Middle frontal gyrus (tissue), 1 donor: ENCODE results near the gene ARFRP1.
"Not testable (repeated sequence)": the region's sequence is repeated elsewhere in the genome, so short reads cannot be mapped to it uniquely, and the experiment has no call there.

Experiments
- DNase-seq: peaks from one replicate; pipeline ENCODE4 v3.0.0-alpha.2; 2015; ENCODE audit warnings: low spot score; ENCODE audit errors: extremely low spot score

ARFRP1 gene

DNA sequence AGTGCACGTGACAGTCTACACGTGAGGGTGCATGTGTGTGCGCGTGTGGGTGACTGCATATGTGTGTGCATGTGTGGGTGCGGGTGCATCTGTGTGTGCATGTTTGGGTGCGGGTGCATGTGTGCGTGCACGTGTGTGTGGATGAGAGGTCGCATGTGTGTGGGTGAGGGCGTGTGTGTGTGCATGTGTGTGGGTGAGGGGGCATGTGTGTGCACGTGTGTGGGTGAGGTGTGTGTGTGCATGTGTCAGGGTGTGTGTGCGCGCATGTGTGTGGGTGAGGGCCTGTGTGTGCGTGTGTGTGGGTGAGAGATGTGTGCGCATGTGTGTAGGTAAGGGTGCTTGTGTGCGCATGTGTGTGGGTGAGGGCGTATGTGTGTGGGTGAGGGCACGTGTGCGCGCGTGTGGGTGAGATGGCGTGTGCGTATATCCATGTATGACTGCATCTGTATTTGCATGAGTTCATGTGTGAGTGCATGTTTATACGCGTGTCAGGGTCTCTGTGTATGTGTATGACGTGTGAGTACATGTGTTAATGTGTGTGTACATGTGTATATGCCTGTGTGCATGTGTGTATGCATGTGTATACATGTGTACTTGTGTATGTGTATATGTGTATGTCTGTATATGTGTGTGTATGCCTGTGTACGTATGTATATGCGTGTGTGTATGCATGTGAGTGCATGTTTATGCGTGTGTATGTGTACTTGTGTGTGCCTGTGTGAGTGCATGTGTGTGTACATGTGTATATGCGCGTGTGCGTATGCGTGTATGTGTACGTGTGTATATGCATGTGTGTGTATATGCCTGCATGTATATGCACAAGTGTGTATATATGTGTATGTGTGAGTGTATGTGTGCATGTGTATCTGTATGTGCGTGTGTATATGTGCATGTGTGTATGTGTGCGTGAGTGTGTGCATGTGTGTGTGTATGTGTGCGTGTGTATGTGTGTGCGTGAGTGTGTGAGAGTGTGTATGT, 24.6 kb upstream of the ARFRP1 start:
- DNase-seq: no peak

DNA sequence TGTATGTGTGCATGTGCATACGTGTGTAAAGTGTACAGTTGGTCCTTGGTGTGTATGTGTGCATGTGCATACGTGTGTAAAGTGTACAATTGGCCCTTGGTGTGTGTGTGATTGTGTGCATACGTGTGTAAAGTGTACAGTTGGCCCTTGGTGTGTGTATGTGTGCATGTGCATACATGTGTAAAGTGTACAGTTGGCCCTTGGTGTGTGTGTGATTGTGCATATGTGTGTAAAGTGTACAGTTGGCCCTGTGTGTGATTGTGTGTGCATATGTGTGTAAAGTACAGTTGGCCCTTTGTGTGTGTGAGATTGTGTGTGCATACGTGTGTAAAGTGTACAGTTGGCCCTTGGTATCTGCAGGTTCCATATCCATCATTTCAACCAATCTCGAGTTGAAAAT, 23.6 kb upstream of the ARFRP1 start:
- DNase-seq: no peak

DNA sequence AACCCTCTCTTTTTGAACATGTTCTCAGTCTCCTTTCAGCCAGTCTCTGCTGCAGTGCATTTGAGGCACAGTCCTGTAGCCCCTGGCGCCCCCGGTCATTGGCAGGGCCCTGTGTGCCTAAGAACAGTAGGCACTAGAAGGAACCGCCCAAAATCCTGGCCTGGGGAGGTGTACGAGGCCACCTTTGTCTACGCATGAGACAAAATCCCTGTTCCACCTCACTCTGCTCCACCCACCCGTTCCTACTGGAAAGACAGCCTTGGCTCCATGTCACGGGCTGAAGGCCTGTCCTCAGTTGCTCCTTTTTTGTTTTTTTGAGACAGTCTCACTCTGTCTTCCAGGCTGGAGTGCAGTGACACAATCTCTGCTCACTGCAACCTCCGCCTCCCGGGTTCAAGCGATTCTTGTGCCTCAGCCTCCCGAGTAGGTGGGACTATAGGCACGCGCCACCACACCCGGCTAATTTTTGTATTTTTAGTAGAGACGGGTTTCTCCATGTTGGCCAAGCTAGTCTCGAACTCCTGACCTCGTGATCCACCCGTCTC, 22.5 kb upstream of the ARFRP1 start:
- not testable (repeated sequence) for DNase-seq

DNA sequence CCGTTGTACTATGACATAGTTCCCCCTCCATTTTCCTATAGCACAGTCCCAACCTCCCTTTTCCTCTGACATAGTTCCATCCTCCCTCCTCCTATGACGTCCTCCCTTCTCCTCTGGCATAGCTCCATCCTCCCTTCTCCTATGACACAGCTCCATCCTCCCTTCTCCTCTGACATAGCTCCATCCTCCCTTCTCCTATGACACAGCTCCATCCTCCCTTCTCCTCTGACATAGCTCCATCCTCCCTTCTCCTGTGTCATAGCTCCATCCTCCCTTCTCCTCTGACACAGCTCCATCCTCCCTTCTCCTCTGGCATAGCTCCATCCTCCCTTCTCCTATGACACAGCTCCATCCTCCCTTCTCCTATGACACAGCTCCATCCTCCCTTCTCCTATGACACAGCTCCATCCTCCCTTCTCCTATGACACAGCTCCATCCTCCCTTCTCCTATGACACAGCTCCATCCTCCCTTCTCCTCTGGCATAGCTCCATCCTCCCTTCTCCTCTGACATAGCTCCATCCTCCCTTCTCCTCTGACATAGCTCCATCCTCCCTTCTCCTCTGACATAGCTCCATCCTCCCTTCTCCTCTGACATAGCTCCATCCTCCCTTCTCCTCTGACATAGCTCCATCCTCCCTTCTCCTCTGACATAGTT, 15.3 kb upstream of the ARFRP1 start:
- not testable (repeated sequence) for DNase-seq

DNA sequence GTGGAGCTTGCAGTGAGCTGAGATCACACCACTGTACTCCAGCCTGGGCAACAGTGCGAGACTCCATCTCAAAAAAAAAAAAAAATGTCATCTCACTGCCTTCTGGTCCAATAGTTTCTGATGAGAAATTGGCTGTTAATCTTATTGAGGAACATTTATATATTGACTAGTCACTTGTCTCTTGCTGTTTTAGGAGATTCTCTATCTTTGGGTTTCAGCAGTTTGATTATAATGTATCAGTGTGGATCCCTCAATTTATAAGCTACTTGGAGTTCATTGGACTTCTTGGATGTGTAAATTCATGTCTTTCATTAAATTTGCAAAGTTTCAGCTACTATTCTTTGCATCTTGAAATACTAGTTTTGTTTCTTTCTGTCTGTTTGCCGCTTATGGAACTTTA, 11.2 kb upstream of the ARFRP1 start:
- no peak for DNase-seq

DNA sequence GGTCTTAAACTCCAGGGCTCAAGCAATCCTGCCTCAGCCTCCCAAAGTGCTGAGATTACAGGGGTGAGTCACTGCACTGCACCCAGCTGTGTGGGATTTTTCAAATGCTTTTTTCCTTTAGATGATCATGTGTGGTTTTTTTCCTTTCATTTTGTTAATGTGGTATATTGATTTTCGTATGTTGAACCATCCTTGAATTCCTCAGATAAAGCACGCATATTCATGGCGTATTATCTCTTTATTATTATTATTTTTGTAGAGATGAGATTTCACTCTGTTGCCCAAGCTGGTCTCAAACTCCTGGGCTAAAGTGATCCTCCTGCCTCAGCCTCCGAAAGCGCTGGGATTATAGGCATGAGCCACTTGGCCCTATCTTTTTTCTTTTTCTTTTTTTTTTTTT, 7.1 kb upstream of the ARFRP1 start:
- DNase-seq: no peak

DNA sequence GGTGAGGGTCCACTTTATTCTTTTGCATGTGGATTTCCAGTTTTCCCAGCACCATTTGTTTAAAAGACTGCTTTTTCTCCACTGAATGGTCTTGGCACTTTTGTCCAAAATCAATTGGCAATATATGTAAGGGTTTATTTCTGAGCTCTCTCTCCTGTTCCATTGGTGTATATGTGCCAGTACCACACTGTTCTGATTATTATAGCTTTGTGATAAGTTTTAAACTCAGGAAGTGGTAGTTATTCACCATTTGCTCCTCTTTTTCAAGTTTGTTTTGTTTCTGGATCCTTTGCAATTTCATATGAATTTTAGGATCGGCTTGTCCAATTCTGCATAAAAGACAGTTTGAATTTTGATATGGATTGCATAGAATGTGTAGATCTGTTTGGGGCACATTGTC, 4.4 kb upstream of the ARFRP1 start:
- no peak for DNase-seq

DNA sequence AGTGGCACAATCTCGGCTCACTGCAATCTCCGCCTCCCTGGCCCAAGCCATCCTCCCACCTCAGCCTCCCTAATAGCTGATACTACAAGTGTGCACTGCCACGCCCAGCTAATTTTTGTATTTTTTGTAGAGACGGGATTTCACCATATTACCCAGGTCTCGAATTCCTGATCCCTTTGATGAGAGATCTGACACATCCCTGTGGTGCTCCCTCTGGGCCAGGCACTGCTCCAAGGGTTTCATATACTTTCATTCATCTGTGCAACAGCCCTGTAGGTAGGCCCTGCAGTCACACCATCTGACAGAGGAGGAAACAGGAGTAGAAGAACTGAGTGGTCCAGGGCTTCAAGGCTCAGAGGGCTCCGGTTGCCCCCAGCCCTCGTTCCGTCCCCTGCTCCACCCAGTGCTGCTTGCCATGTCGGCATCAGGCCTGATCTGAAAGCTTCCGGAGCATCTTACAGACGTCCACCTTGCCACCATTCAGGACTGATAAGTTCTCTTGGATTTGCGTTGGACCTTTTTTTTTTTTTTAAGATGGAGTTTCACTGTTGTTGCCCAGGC, 3.4 kb upstream of the ARFRP1 start:
- DNase-seq: no peak

DNA sequence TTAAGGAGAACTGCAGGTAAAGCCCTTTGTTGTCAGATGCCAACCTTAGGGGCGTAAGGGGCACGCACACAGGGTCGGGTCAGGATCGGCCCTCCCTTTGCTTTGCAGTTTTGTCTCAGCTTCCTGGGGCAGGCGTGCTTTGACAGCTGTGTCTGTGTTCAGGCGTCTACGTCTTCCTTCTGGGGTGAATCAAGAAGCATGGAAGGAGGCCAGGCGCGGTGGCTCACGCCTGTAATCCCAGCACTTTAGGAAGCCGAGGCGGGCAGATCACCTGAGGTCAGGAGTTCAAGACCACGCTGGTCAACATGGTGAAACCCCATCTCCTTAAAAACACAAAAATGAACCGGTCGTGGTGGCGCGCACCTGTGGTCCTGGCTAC, 1.4 kb upstream of the ARFRP1 start:
- DNase-seq: no peak

DNA sequence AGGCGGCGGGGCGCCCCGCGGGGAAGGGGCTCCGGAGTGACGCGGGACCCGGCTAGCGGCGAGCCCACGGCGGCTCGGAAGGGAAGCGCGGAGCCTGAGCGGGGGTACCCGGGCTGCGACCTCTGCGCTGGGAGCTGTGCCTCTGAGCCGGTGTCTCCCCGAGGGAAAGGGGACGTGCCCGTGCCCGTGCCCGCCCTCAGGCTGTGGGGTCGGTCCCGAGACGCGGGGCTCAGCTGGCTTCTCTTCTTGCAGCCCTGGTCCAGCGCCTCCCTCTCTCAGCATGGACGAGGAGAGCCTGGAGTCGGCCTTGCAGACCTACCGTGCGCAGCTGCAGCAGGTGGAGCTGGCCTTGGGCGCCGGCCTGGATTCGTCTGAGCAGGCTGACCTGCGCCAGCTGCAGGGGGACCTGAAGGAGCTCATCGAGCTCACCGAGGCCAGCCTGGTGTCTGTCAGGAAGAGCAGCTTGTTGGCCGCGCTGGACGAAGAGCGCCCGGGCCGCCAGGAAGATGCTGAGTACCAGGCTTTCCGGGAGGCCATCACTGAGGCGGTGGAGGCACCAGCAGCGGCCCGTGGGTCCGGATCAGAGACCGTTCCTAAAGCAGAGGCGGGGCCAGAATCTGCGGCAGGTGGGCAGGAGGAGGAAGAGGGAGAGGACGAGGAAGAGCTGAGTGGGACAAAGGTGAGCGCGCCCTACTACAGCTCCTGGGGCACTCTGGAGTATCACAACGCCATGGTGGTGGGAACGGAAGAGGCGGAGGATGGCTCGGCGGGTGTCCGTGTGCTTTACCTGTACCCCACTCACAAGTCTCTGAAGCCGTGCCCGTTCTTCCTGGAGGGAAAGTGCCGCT, 749 bp upstream of the ARFRP1 start:
- no peak for DNase-seq

DNA sequence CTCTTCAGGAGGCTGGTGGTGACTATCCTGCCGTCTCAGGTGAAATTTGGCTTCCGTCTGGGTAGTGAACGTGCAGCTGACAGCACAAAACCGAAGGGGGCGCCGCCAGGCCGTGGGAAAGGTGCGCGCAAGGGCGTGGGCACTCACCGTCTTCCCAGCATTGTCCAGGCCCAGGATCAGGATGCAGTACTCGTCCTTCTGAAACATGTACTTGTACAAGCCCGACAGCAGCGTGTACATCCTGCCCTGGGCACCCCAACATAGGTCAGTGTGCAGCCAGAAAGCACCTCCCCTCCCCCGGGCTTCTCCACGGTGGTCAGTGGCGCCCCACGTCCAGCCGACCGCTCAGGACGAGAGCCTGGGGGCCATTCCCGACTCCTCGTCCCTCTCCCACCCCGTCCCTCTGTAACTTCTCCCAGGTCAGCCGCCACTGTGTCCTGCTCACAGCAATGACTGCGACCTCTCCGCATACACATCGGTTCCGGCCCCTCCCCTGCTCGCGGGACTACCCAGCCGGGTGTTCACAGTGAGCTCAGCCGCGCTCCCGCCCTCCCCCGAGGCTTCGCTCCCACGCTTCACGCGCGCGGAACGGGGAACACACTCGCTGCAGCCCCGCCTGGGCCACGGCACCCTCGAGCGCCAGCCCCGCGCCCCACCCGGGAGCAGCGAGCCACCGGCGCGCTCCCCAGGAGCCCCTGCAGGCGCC, 771 bp downstream of the ARFRP1 start:
- DNase-seq: no peak

DNA sequence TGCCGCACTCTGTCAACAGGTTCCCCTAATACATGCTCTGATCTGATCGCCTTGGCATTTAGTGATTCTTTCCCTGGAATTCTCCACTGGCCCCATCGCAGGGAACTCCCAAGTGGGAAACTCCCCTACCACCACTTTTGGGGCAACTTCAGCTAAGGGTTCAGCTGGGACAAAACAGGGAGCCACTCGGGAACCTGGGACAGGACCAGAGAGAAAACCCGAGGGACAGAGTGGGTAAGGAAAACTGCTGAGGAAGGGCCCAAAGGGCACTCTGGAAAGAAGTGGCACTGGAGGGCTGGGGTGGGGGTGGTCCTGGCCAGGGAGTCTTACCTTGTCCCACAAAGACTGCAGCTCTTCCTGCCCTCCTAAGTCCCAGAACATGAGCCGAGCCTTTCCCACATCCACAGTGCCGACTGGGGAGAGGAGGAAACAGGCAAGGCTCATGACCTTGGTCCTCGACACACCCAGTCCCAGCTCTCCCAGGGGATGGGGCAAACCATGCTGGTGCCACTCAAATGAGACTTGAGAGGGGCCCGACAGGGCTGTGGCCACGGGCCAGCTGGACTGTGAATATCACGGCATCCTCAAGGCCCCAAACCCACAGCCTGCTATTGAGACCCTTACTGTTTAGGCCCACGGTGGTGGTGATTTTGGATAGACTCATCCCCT, 1.6 kb downstream of the ARFRP1 start:
- no peak for DNase-seq

DNA sequence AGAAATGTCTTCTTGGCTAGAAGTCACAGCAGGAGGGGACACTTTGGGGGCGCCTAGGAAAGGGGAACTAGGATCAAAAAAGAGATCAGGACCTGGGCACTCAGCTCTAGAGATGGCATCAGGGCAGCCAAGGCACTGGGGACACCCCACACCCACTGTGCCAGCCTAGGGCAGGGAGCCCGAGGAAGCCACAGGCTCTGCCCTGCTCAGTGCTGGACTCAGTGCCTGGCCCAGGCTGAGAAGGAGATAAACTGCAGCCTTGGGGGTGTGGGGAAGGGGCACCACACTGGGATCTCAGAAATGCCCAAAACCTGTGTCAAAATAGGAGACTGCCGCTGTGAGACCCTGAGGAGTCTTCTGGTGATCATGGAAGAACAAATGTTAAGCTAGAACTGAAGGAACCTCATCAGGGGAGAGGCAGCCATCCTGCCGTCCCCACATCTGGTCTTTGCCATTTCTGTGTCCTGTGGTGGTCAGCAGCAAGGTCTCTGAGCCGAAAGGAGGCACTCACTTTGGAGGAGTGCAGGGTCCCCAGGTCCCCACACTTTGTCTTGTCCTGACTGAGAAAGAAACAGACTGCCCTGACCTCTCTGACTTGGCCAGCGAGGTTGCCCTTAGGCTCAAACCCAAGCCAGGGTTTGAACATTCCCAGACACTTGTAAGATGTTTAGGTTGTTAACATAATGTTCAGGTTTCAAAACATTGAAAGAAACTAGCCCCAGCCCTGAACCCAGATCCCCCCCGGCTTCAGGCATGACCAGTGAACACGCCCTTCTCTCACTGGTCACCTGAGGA, 2.3 kb downstream of the ARFRP1 start:
- DNase-seq: no peak

DNA sequence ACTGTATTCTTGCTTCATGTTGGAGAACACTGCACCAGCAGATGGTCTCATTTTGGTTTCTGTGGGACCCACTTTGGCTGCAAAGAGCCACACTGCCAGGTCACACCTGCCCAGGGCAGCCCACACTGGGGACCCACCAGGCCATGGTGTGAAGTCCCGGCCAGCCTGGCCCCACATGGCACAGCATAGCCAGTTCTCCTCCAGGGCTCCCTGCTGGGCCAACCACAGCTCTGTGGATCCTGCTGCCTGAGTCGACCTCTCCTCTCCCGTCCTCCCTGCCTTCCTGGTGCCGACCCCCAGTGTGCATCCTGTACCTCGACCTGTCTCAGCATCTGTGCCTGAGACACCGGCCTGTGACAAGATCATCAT, 3.0 kb downstream of the ARFRP1 start:
- DNase-seq: no peak

DNA sequence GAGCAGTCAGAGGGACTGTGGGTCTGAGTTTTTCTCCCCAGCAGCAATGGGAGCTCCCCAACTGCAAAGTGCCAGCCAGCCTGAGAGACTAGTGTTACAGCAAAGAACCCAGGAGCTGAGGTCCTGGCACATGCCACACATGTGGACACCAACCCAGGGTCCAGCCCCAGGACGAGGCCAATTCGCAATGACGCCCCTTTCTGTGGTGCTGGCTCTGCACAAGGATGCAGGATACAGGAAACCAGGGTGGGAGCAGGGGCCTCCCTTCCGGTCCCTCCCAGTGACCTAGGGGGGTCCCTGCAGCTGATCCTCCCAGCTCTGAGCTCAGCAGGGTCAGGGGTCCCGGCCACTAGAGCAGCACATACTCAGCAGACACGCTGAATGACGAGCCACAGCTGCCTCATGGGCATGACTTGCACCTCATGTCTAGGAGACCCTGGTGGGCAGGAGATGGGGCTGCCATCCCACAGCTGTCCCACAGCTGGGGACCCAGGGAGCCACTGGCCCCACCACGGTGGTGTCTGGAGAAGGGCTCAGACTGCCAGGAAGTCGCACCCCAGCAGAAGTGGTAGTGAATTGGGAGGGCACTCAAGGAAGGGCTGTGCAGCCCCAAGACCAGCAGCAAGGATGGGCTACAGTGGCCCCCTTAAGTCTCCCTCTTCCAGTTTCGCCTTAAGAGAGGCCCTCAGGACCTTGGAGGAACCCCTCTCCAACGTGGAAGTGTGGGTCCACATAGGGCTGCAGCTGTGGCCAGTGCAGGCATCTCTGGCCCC, 3.6 kb downstream of the ARFRP1 start:
- no peak for DNase-seq

DNA sequence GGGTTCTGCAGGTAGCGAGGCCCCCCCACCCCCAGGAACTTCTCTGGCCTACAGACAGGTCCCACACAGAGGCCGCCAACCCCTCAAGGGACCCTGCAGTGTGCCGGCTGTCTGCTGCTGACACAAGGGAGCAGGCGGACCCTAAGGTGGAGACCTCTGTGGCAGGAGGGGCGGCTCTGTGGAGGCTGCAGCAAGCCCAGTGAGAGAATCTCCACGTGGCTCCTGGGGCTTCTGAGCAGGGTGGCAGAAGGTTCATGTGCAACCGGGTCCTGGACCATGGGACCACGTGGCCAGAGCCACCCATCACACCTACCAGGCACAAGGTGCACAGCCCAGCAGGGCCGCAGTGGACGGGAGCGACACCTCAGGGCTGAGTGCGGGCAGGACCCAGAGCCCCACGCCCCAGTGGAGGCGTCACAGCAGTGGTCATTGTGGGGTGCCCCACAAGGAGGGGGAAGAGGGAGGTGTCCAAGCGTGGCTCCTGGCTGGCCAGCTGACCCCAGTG, 4.3 kb downstream of the ARFRP1 start:
- DNase-seq: no peak

DNA sequence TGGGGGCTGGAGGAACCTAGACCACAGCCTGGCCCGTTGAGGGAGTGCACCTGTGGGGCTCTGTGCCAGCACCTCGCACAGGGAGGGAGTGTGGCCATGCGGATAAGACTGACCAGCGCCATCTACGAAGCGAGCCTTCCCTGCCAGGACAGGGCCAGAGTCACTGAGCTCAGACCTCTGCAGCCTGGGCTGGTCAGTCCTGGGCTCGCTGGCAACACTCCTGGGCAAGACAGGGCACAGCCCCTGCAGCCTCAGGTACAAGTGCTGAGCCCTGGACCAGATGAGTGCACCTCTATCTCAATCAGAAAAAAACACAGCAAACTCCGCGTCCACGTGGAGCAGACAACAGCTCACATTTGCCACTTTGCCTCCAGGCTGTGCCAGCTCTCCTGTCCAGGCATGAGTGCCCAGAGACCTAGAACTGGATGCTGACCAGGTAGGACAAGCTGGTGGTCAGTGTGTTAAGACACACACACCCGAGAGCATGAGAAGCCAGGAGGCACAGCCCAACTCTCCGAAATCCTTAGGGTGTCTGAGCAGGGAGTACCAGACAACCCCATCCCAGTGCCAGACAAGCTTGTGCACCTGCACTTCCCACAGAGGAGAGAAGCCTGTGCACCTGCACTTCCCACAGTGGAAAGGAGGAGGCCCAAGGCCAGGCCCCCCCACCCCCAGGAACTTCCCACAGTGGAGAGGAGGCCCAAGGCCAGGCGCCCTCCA, 4.9 kb downstream of the ARFRP1 start:
- no peak for DNase-seq
